Kidney (tissue), 14 donors: ENCODE results near the gene ZNF865. TPM values are rescaled to one million over a fixed set of nuclear protein-coding genes. Genes with fewer than 3 reads are reported as not detected.
"Not testable (repeated sequence)": the region's sequence is repeated elsewhere in the genome, so short reads cannot be mapped to it uniquely, and the experiment has no call there.

Experiments used
- DNase-seq, 5 donors: peaks; one replicate each; pipeline ENCODE4 v3.0.0-alpha.2; 2013 to 2020
- FAIRE-seq: peaks from 2 replicates; lab custom pipeline; 2012; peaks lifted over from hg19 to GRCh38; lab: Jason Lieb, UNC
- H3K27ac ChIP-seq, 2 donors: one replicate each; pipeline ENCODE4 v1.7.0; 2013; ENCODE audit warnings: low read depth in 2 of 2, low read length in 2 of 2, inconsistent platforms in 1 of 2
- H3K27me3 ChIP-seq: one replicate; pipeline ENCODE4 v1.7.1; 2013; ENCODE audit warnings: low read length, inconsistent platforms; ENCODE audit not compliant: control insufficient read depth, insufficient read depth
- H3K36me3 ChIP-seq, 3 donors: one replicate each; pipeline versions ENCODE4 v1.7.0 to v1.7.1; 2013; ENCODE audit warnings: low read length in 3 of 3, control low read depth in 1 of 3, inconsistent platforms in 1 of 3; ENCODE audit not compliant: insufficient read depth in 3 of 3, control insufficient read depth in 2 of 3
- H3K4me1 ChIP-seq, 3 donors: one replicate each; pipeline versions ENCODE4 v1.7.0 to v1.7.1; 2013; ENCODE audit warnings: low read length in 3 of 3, inconsistent platforms in 1 of 3, low read depth in 1 of 3; ENCODE audit not compliant: control insufficient read depth in 2 of 3, insufficient read depth in 2 of 3
- H3K4me3 ChIP-seq, 3 donors: one replicate each; pipeline versions ENCODE4 v1.7.0 to v1.8.1; 2013; ENCODE audit warnings: low read length in 3 of 3, control low read depth in 1 of 3, inconsistent platforms in 1 of 3
- H3K9ac ChIP-seq, 3 donors: one replicate each; pipeline versions ENCODE4 v1.7.0 to v1.7.1; 2013; ENCODE audit warnings: low read length in 3 of 3, control low read depth in 1 of 3, inconsistent platforms in 1 of 3
- H3K9me3 ChIP-seq, 3 donors: one replicate each; pipeline versions ENCODE4 v1.7.0 to v1.7.1; 2013; ENCODE audit warnings: low read length in 3 of 3, control low read depth in 1 of 3, inconsistent platforms in 1 of 3; ENCODE audit not compliant: control insufficient read depth in 2 of 3, insufficient read depth in 1 of 3
- CTCF ChIP-seq: IDR thresholded peaks from 3 replicates; pipeline ENCODE4 v1.5.1; 2012; ENCODE audit warnings: mild to moderate bottlenecking, moderate library complexity, borderline replicate concordance; ENCODE audit not compliant: insufficient read depth; ENCODE audit errors: extremely low read depth
- intact Hi-C: fragments of 100-400 bp; cut with DNase I; formaldehyde crosslinking; loops from one replicate; pipeline ENCODE4 v1.11.1; 2022
- polyA plus RNA-seq: library from polyadenylated mRNA; stranded (reverse); fragments of 350-450 nt; fragmentation: Illumina TruSeq; extraction: RNeasy Lipid Tissue Mini Kit (QIAGEN cat#74804); gene quantifications from one replicate; pipeline ENCODE4 v1.2.3, GENCODE V29; 2014; ENCODE audit warnings: low read depth, low replicate concordance; ENCODE audit not compliant: insufficient read depth
- total RNA-seq: library from RNA; stranded (reverse); fragmentation: NEBNext Ultra II Directional; extraction: Animal tissue kit (Norgen Biotek cat#: 25700); gene quantifications from one replicate; pipeline ENCODE4 v1.2.1, GENCODE V29; 2021
- donor health status: control.
- donor health status: control.
- donor health status: control.
- donor health status: control.
- donor health status: control.
- donor health status: DM: yes; HTN: yes; CAD: no.
- donor health status: Normal renal cell carcinoma (clear cell type).

ZNF865 gene
- total and polyA plus RNA-seq, 2 donors from 2014 or later = 5.8 to 17.4 TPM

GRCh38 chr19:55566823-55567222 is 38.6 kb upstream of the ZNF865 start:
- H3K4me3 ChIP-seq = no peak overlapping the region
- no peaks in the 10 kb centered on the region for H3K4me1 ChIP-seq
- TF ChIP-seq CTCF = no peak
- DNase-seq = peak in 2 of 5 donors; percentile 71 to 75
- FAIRE-seq = no peak
- H3K9me3 ChIP-seq = no peaks in the 10 kb centered on the region
- no peak overlapping the region for H3K27ac ChIP-seq
- H3K27me3 ChIP-seq = no peaks in the 10 kb centered on the region
- no peak overlapping the region for H3K9ac ChIP-seq
- intact Hi-C loops = no loop called here
- no peaks in the 10 kb centered on the region for H3K36me3 ChIP-seq

GRCh38 chr19:55567708-55568328 is 37.6 kb upstream of the ZNF865 start:
- Histone ChIP-seq H3K9me3 (no peaks in the 10 kb centered on the region), H3K4me3 (no peak overlapping the region), H3K4me1 (no peaks in the 10 kb centered on the region), H3K9ac (no peak overlapping the region), H3K27me3 (no peaks in the 10 kb centered on the region), H3K36me3 (no peaks in the 10 kb centered on the region), H3K27ac (no peak overlapping the region)
- intact Hi-C loops = no loop called here
- FAIRE-seq (no peak), DNase-seq (no peak)
- no peak for TF ChIP-seq CTCF

- H3K9me3 ChIP-seq, H3K4me1 ChIP-seq, FAIRE-seq, H3K27ac ChIP-seq, H3K9ac ChIP-seq, H3K4me3 ChIP-seq, H3K27me3 ChIP-seq, intact Hi-C loops, H3K36me3 ChIP-seq, DNase-seq: not testable (repeated sequence)
Measured at GRCh38 chr19:55569477-55569876, 36.0 kb upstream of the ZNF865 start.

- H3K4me3 ChIP-seq, H3K27me3 ChIP-seq, H3K36me3 ChIP-seq, H3K9me3 ChIP-seq, intact Hi-C loops, H3K4me1 ChIP-seq, FAIRE-seq, DNase-seq, H3K27ac ChIP-seq, H3K9ac ChIP-seq: not testable (repeated sequence)
Measured at GRCh38 chr19:55573929-55574328, 31.5 kb upstream of the ZNF865 start.
